ENCODE results near the gene ORM2. TPM values are rescaled to one million over a fixed set of nuclear protein-coding genes. Genes with fewer than 3 reads are reported as not detected.
"Not testable (repeated sequence)": the region's sequence is repeated elsewhere in the genome, so short reads cannot be mapped to it uniquely, and the experiment has no call there.

ORM2 gene
- total and polyA plus RNA-seq, 9 of the 15 experiments (the other 6 are each of a cell fraction or from before 2014, with no cell fraction given), result 0.98 TPM; not detected in 8

- 2% methylated on average over 3 of the region's 4 CpGs for whole genome bisulfite sequencing (ENCODE audit: insufficient coverage, low coverage, missing lambda C conversion rate)
- peaks cover 6 to 24% of the 10 kb centered on the region in 2 experiments; a peak in 4 of 5 replicates for H3K27me3 ChIP-seq (ENCODE audit: control insufficient read depth in 2 of 2, insufficient read depth in 2 of 2, low read length in 2 of 2)
- H3K9me1 ChIP-seq (ENCODE audit: control insufficient read depth, insufficient read depth, low read length); H3K79me2 ChIP-seq (ENCODE audit: control insufficient read depth, insufficient read depth, low read length); in situ Hi-C loops (cut with MboI); H3K27ac ChIP-seq (ENCODE audit: extremely low read depth, low read depth, low read length); H4K20me1 ChIP-seq (replicated peaks; ENCODE audit: control insufficient read depth, insufficient read depth, low read length); H3K36me3 ChIP-seq (ENCODE audit: control insufficient read depth, insufficient read depth, low read length); H3K4me3 ChIP-seq; CTCF ChIA-PET (ENCODE audit: low intra/inter-chr PET ratio); intact Hi-C loops (cut with micrococcal nuclease); POLR2A ChIA-PET; BruUV-seq (replicated peaks); DNase-seq (ENCODE audit: extremely low read depth in 1 of 4, low spot score in 3 of 4); H2AFZ ChIP-seq (ENCODE audit: low read depth, low read length); H3K9ac ChIP-seq (ENCODE audit: insufficient read depth in 1 of 2, low read depth in 2 of 2, low read length in 2 of 2); H3K9me3 ChIP-seq (replicated peaks; ENCODE audit: control insufficient read depth, insufficient read depth, low read depth, low read length); H3K4me2 ChIP-seq (ENCODE audit: insufficient read depth, low read length); H3K4me1 ChIP-seq (replicated peaks in 1 of 2; ENCODE audit: control insufficient read depth in 2 of 2, insufficient read depth in 2 of 2, low read length in 2 of 2): not testable (repeated sequence)
- peak; percentile 9 for ATAC-seq
- peak; percentile 87 for FAIRE-seq
These were observed 4.0 kb downstream of the ORM2 start for GRCh38 chr9:114333718-114334117.

- DNase-seq (ENCODE audit: extremely low read depth in 1 of 4, low spot score in 3 of 4), result no peak
- no peaks in the 10 kb centered on the region for H3K9me3 ChIP-seq (replicated peaks; ENCODE audit: control insufficient read depth, insufficient read depth, low read depth, low read length)
- H3K36me3 ChIP-seq (ENCODE audit: control insufficient read depth, insufficient read depth, low read length), result no peaks in the 10 kb centered on the region; the same call in 2 of the 3 replicates
- H3K4me2 ChIP-seq (ENCODE audit: insufficient read depth, low read length), result no peak overlapping the region
- H3K79me2 ChIP-seq (ENCODE audit: control insufficient read depth, insufficient read depth, low read length), result no peaks in the 10 kb centered on the region
- H3K27me3 ChIP-seq (ENCODE audit: control insufficient read depth in 2 of 2, insufficient read depth in 2 of 2, low read length in 2 of 2), result peaks cover 0 to 17% of the 10 kb centered on the region in 2 experiments; a peak in 2 of 5 replicates
- H3K27ac ChIP-seq (ENCODE audit: extremely low read depth, low read depth, low read length), result no peak overlapping the region
- no TSS peak for BruUV-seq (replicated peaks)
- H3K9ac ChIP-seq (ENCODE audit: insufficient read depth in 1 of 2, low read depth in 2 of 2, low read length in 2 of 2), result no peak overlapping the region
- WGBS (ENCODE audit: insufficient coverage, low coverage, missing lambda C conversion rate), result 39% methylated on average over 8 of the region's 9 CpGs
- no peak overlapping the region for H3K4me3 ChIP-seq
- in situ Hi-C loops (cut with MboI) (no loop called here), intact Hi-C loops (cut with micrococcal nuclease) (no loop called here)
- TF ChIP-seq RBM22 (IDR thresholded peaks at IDR 0.05; ENCODE audit: low read depth, low read length, poor library complexity, severe bottlenecking), result peak; percentile 9
- no peak for TF ChIP-seq ZNF41 (CRISPR knock-in tag; conservative IDR thresholded peaks at IDR 0.05)
- TF ChIP-seq PKNOX1 (IDR thresholded peaks at IDR 0.05), result peak; percentile 69
- peak; percentile 58; the same call in 1 of the 2 replicates for TF ChIP-seq POLR2G (IDR thresholded peaks at IDR 0.05; ENCODE audit: low read depth, low read length)
- peak; percentile 4; the same call in 2 of the 3 replicates for ATAC-seq
- no peak for FAIRE-seq
- H2AFZ ChIP-seq (ENCODE audit: low read depth, low read length), result no peak overlapping the region
- peaks cover 7% of the 10 kb centered on the region; the same call in 1 of the 2 replicates for H4K20me1 ChIP-seq (replicated peaks; ENCODE audit: control insufficient read depth, insufficient read depth, low read length)
- H3K4me1 ChIP-seq (replicated peaks in 1 of 2; ENCODE audit: control insufficient read depth in 2 of 2, insufficient read depth in 2 of 2, low read length in 2 of 2), result peaks cover 0 to 3% of the 10 kb centered on the region in 2 experiments; a peak in 1 of 5 replicates
- POLR2A ChIA-PET, result no interaction called here
- no peaks in the 10 kb centered on the region for H3K9me1 ChIP-seq (ENCODE audit: control insufficient read depth, insufficient read depth, low read length)
- CTCF ChIA-PET (ENCODE audit: low intra/inter-chr PET ratio), result no interaction called here
These were observed 4.8 kb downstream of the ORM2 start for GRCh38 chr9:114334490-114334889.

All from K562 (cell line).